Osteocyte (in vitro differentiated cells): ENCODE measurements around the gene RPL26. TPM values are rescaled to one million over a fixed set of nuclear protein-coding genes. Genes with fewer than 3 reads are reported as not detected.

Experiments
- DNase-seq: peaks from one replicate; pipeline ENCODE4 v3.0.0; 2021; ENCODE audit warnings: mixed read lengths; ENCODE audit not compliant: unreplicated experiment; ENCODE audit errors: extremely low spot score
- H3K27ac Mint-ChIP-seq: one replicate; pipeline ENCODE4 v1.8.0; 2021; ENCODE audit warnings: mild to moderate bottlenecking, mixed read lengths; ENCODE audit not compliant: unreplicated experiment
- H3K27me3 Mint-ChIP-seq: one replicate; pipeline ENCODE4 v1.8.0; 2021; ENCODE audit warnings: mixed read lengths; ENCODE audit not compliant: unreplicated experiment
- H3K36me3 Mint-ChIP-seq: one replicate; pipeline ENCODE4 v1.8.0; 2021; ENCODE audit warnings: mixed read lengths; ENCODE audit not compliant: unreplicated experiment
- H3K4me1 Mint-ChIP-seq: one replicate; pipeline ENCODE4 v1.8.0; 2021; ENCODE audit warnings: mixed read lengths; ENCODE audit not compliant: unreplicated experiment
- H3K4me3 Mint-ChIP-seq: one replicate; pipeline ENCODE4 v1.8.0; 2021; ENCODE audit warnings: mild to moderate bottlenecking, moderate library complexity, mixed read lengths; ENCODE audit not compliant: unreplicated experiment
- H3K9me3 Mint-ChIP-seq: one replicate; pipeline ENCODE4 v1.8.0; 2021; ENCODE audit warnings: mixed read lengths; ENCODE audit not compliant: unreplicated experiment
- total RNA-seq: library from RNA; stranded (reverse); gene quantifications from 2 replicates; pipeline ENCODE4 v1.2.1, GENCODE V29; 2021
- TF ChIP-seq, protein P1 (sequence below): fragments of 200-600 bp; sonication (generic); IDR thresholded peaks from 2 replicates; pipeline ENCODE4 v1.5.0; 2021; ENCODE audit warnings: antibody characterized with exemption, mild to moderate bottlenecking, moderate library complexity

Gene RPL26
- total RNA-seq, 1 donor from 2014 or later = 1,654 TPM

DNA sequence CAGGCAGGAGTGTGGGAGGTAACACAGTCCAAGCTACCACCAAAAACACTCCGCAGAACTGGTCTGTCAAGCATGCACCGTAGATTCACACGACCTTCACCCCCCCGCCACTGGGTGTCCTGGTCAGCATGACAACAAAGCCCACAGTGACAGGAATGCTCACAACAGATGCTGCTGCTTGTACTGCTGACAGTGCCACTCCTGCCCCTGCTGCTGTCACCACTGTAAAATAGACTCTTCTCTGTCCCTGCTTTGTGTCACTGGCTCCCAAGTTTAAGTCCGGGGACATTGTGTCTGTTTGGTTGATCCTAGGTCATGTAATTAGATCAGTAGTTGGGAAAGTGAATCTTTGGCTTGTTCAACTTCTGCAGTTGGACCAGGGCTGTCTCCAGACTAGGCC, 50.3 kb downstream of the RPL26 start:
- H3K36me3 Mint-ChIP-seq = no peaks in the 10 kb centered on the region

DNA sequence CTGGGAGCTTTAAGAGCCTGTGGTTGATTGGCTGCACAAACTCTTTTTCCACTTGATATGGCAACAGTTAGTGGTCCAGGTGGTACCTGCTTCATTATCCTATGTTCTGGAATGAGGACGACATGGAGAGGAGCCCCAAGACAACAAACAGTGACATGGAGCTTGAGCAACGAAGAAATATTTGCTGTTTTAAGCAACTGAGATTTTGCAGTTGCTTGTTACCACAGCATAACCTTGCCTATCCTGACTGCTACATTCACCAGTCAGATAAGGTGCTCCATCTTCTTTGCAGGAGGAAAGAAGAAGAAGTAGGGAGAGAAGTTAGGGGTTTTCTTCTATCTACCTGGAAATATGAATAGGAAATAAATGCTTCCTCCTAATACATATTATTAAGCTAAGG, 50.9 kb downstream of the RPL26 start:
- Mint-ChIP-seq H3K27ac (no peak overlapping the region), H3K4me3 (no peak overlapping the region), H3K4me1 (no peaks in the 10 kb centered on the region), H3K36me3 (no peaks in the 10 kb centered on the region), H3K9me3 (no peaks in the 10 kb centered on the region), H3K27me3 (peaks cover 5% of the 10 kb centered on the region)
- no peak for DNase-seq
- TF ChIP-seq, protein P1, sequence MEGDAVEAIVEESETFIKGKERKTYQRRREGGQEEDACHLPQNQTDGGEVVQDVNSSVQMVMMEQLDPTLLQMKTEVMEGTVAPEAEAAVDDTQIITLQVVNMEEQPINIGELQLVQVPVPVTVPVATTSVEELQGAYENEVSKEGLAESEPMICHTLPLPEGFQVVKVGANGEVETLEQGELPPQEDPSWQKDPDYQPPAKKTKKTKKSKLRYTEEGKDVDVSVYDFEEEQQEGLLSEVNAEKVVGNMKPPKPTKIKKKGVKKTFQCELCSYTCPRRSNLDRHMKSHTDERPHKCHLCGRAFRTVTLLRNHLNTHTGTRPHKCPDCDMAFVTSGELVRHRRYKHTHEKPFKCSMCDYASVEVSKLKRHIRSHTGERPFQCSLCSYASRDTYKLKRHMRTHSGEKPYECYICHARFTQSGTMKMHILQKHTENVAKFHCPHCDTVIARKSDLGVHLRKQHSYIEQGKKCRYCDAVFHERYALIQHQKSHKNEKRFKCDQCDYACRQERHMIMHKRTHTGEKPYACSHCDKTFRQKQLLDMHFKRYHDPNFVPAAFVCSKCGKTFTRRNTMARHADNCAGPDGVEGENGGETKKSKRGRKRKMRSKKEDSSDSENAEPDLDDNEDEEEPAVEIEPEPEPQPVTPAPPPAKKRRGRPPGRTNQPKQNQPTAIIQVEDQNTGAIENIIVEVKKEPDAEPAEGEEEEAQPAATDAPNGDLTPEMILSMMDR = no peak

More for the DNA sequence above, 50.3 kb downstream of the RPL26 start:
- Mint-ChIP-seq H3K9me3 (no peaks in the 10 kb centered on the region), H3K27me3 (peaks cover 5% of the 10 kb centered on the region), H3K4me3 (no peak overlapping the region), H3K4me1 (no peaks in the 10 kb centered on the region), H3K27ac (no peak overlapping the region)
- DNase-seq = no peak
- TF ChIP-seq, protein P1 = no peak

Other genes starting within 250 kb of the RPL26 start
- 106 and 173 TPM in 2 replicates for gene PER1, start 230.8 kb downstream of the RPL26 start, total RNA-seq
- gene VAMP2, start 220.2 kb downstream of the RPL26 start, total RNA-seq = 57.2 and 70.0 TPM in 2 replicates
- 8.4 and 10.5 TPM in 2 replicates for gene TMEM107, start 206.8 kb downstream of the RPL26 start, total RNA-seq
- gene BORCS6, start 193.0 kb downstream of the RPL26 start, total RNA-seq = 6.2 and 6.8 TPM in 2 replicates
- gene AURKB, start 172.6 kb downstream of the RPL26 start, total RNA-seq = 13.3 and 15.7 TPM in 2 replicates
- 38.7 and 40.1 TPM in 2 replicates for gene CTC1, start 135.1 kb downstream of the RPL26 start, total RNA-seq
- gene PFAS, start 133.9 kb downstream of the RPL26 start, total RNA-seq = 48.9 and 53.6 TPM in 2 replicates
- 29.3 and 29.8 TPM in 2 replicates for gene RANGRF, start 94.5 kb downstream of the RPL26 start, total RNA-seq
- gene SLC25A35, start 87.8 kb downstream of the RPL26 start, total RNA-seq = 5.6 and 6.4 TPM in 2 replicates
- not detected in 2 replicates for gene ARHGEF15, start 73.0 kb downstream of the RPL26 start, total RNA-seq
- gene ODF4, start 43.4 kb downstream of the RPL26 start, total RNA-seq = not detected in 2 replicates
- not detected in 2 replicates for gene RNF222, start 14.6 kb upstream of the RPL26 start, total RNA-seq
- 68.2 and 74.2 TPM in 2 replicates for gene NDEL1, start 52.7 kb upstream of the RPL26 start, total RNA-seq
- gene MYH10, start 247.5 kb upstream of the RPL26 start, total RNA-seq = 99.6 and 110 TPM in 2 replicates